ENCODE measurements around the gene NUDT8.

NUDT8 gene

DNA sequence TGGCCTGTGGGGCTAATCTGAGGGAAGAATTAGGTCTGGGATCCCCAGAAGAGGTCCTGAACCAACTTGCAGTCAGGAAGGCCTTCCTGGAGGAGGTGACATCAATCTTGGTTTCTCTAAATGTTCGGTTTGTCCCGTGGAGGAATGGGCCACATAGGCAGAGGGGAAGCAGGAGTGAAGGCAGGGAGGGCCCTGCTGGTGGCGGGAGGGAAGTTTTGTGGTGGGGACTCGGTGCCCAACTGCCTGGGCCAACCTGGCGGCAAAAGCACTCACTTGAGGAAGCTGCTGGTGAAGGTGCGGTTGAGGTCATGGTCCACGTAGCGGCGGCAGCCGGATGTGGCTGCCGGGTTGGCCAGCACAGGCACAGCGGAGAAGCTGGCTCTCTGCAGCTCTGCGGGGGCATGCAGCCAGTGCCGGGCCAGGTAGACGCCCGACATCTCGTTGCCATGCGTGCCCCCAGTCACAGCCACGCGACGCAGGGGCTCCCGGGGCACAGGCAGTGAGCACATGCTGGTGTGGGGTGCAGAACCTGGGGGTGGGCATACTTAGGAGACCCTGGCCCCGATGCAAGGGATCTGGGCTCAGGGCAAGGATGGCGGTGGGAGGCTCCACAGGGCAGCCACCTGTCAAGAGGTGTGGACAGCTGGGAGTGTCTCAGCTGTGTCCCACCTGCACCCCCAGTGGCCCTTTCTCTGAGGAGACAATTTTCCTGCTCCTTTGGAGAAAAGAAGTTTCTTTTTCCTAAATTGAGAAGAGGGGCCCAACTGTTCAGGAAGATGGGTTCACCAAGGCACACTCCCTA is 17.0 kb upstream of the NUDT8 start:
- DNase-seq (ENCODE audit: extremely low spot score): no peak
- CTCF ChIA-PET: no interaction called here
- no peak for TF ChIP-seq ZNF384 (IDR thresholded peaks at IDR 0.05)
- TF ChIP-seq FOXK2 (IDR thresholded peaks at IDR 0.05): no peak
- TF ChIP-seq TARDBP (IDR thresholded peaks at IDR 0.05): no peak
- no peak for TF ChIP-seq PKNOX1 (IDR thresholded peaks at IDR 0.05)
- TF ChIP-seq ELF4 (IDR thresholded peaks at IDR 0.05): no peak
- no peak for TF ChIP-seq HDGF (IDR thresholded peaks at IDR 0.05; ENCODE audit: borderline replicate concordance)
- no peak for TF ChIP-seq NFRKB (IDR thresholded peaks at IDR 0.05)
- no peak for TF ChIP-seq FOXA1 (IDR thresholded peaks at IDR 0.05)
- no peak for TF ChIP-seq FOXM1 (IDR thresholded peaks at IDR 0.05; ENCODE audit: borderline replicate concordance)
- no peak for TF ChIP-seq L3MBTL2 (conservative IDR thresholded peaks at IDR 0.05)
- no peak for TF ChIP-seq CTBP1 (IDR thresholded peaks at IDR 0.05; ENCODE audit: borderline replicate concordance)
- POLR2A ChIA-PET: no interaction called here

DNA sequence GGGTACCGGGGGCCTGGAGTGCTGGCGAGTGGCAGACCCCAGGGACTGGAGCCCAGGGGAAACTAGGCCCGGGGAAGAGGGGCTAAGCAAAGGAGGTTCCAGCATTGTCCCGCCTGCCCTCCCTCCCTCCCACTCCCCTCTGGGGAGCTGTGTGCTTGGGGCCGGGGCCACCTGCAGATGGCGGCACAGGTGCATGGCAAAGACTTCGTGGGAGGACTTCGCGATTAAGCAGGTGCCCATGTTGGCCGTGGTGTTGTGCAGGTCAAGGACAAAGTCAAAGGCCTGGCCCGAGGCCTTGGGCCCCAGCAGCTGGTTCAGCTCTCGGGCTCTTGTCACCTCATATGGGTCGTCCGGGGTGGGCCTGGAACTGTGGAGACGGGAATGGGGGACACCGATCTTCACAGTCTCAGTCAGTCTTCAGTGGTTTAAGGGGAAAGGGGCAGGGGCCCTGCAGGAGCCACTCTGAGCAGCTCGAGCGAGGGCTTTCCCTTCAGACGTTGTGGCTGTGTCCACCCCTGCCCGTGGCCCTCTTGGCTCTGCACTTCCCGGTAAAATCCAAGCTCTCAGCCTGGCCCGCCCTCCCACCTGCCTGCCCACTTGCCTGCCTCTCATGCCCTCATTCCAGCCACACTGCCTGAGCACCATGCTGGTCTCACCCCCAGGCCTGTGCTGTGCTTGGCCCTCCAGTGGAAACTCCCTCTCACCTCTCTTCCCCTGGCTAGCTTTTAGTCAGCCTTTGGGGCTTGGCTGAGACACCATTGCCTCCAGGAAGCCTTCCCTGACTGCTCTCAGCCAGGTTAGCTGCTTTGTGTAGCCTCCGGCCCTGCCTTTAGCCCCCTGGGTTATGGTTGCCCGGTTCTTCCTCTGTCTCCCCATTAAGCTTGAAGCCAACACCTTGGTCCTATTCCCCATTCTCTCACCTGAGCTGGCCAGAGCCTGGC is 16.1 kb upstream of the NUDT8 start:
- no peak for DNase-seq (ENCODE audit: extremely low spot score)
- CTCF ChIA-PET: interaction anchor here (0.9 kb wide), 1 partner anchor 16 kb away, joined by 4 read pairs; no protein-coding TSS in a partner anchor
- TF ChIP-seq SUZ12 (IDR thresholded peaks at IDR 0.05): no peak
- TF ChIP-seq PKNOX1 (IDR thresholded peaks at IDR 0.05): no peak
- TF ChIP-seq FOXK2 (IDR thresholded peaks at IDR 0.05): no peak
- TF ChIP-seq L3MBTL2 (conservative IDR thresholded peaks at IDR 0.05): no peak
- no peak for TF ChIP-seq FOXA1 (IDR thresholded peaks at IDR 0.05)
- no peak for TF ChIP-seq HDGF (IDR thresholded peaks at IDR 0.05; ENCODE audit: borderline replicate concordance)
- no peak for TF ChIP-seq FOXM1 (IDR thresholded peaks at IDR 0.05; ENCODE audit: borderline replicate concordance)
- no peak for TF ChIP-seq ZNF384 (IDR thresholded peaks at IDR 0.05)
- no peak for TF ChIP-seq NFRKB (IDR thresholded peaks at IDR 0.05)
- TF ChIP-seq ELF4 (IDR thresholded peaks at IDR 0.05): no peak
- no peak for TF ChIP-seq CTBP1 (IDR thresholded peaks at IDR 0.05; ENCODE audit: borderline replicate concordance)
- TF ChIP-seq ARNT (IDR thresholded peaks at IDR 0.05): no peak
- TF ChIP-seq TARDBP (IDR thresholded peaks at IDR 0.05): no peak
- TF ChIP-seq BHLHE40 (IDR thresholded peaks at IDR 0.05; ENCODE audit: borderline replicate concordance): no peak
- no peak for TF ChIP-seq SP1 (IDR thresholded peaks at IDR 0.05)
- POLR2A ChIA-PET: no interaction called here

DNA sequence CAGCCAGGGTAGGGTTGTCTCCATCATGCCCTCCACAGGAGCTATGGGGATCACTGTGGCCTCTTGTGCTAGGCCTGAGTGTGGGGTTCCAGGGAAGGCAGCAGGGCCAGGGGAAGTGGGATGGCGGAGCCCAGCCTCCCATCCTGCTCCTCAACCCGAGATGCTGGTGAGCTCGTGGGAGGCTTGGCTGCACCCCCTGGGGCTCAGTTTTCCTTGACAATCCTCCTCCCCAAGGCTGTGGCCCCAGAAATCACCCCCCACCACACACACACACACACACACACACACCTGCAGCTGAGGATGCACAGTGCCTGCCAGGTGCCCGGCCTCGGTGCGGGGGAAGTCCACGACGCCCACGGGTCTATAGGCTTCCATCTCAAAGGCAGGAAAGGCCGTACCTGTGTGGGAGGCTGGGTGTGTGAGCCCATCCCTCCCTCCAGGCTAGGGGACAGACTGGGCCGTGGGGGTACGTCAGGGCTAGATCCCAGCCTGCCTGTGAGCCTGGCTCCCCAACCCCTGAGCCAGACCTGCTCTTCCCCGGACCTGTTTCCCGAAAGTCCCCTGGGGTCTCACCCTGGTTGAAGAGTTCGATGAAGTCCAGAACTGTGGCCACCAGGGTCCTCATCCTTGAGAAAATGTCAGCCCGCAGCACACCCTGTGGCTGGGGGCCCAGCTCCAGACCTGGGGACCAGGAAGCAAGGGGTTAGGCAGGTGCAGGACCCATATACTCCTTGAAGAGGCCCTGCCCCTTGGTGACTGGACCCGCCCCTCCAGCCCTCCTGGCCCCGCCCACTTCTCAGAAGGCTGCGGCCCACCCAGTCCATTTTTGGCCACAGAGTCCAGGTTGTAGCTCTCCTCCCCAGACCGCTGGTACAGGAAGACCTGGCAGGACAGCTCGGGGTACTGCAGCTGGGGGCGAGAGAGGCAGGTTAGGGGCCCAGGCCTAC is 15.0 kb upstream of the NUDT8 start:
- TF ChIP-seq SP1 (IDR thresholded peaks at IDR 0.05) (no peak), ZNF384 (IDR thresholded peaks at IDR 0.05) (no peak), ARNT (IDR thresholded peaks at IDR 0.05) (no peak), FOXM1 (IDR thresholded peaks at IDR 0.05; ENCODE audit: borderline replicate concordance) (no peak), CTBP1 (IDR thresholded peaks at IDR 0.05; ENCODE audit: borderline replicate concordance) (no peak), L3MBTL2 (conservative IDR thresholded peaks at IDR 0.05) (no peak), BHLHE40 (IDR thresholded peaks at IDR 0.05; ENCODE audit: borderline replicate concordance) (no peak)
- POLR2A ChIA-PET: no interaction called here
- DNase-seq (ENCODE audit: extremely low spot score): no peak
- CTCF ChIA-PET: interaction anchor here (0.6 to 0.9 kb wide), 2 partner anchors 14 to 565 kb away, joined by 3 to 4 read pairs; no protein-coding TSS in a partner anchor

- no peak for DNase-seq (ENCODE audit: extremely low spot score)
- POLR2A ChIA-PET: no interaction called here
- TF ChIP-seq ZNF384 (IDR thresholded peaks at IDR 0.05): no peak
- no peak for TF ChIP-seq PKNOX1 (IDR thresholded peaks at IDR 0.05)
- TF ChIP-seq FOXA1 (IDR thresholded peaks at IDR 0.05): no peak
- TF ChIP-seq HDGF (IDR thresholded peaks at IDR 0.05; ENCODE audit: borderline replicate concordance): no peak
- no peak for TF ChIP-seq NFRKB (IDR thresholded peaks at IDR 0.05)
- no peak for TF ChIP-seq BHLHE40 (IDR thresholded peaks at IDR 0.05; ENCODE audit: borderline replicate concordance)
- no peak for TF ChIP-seq L3MBTL2 (conservative IDR thresholded peaks at IDR 0.05)
- no peak for TF ChIP-seq FOXK2 (IDR thresholded peaks at IDR 0.05)
- no peak for TF ChIP-seq ELF4 (IDR thresholded peaks at IDR 0.05)
- TF ChIP-seq LEF1 (IDR thresholded peaks at IDR 0.05; ENCODE audit: borderline replicate concordance): no peak
- CTCF ChIA-PET: no interaction called here
Measured at GRCh38 chr11:67644042-67644441, 14.3 kb upstream of the NUDT8 start.
